Measurements from ENCODE around the gene TPCN1. TPM values are rescaled to one million over a fixed set of nuclear protein-coding genes. Genes with fewer than 3 reads are reported as not detected.
A peak's percentile ranks its signal among the peaks of the same experiment; 100 is the strongest.

Gene TPCN1
- total RNA-seq, 3 donors from 2014 or later (not counting 1 experiment from before 2014, with no cell fraction given) = 7.2 to 21.4 (median 10.7) TPM

GRCh38 chr12:113208041-113208934 is 13.0 kb upstream of the TPCN1 start:
- Mint-ChIP-seq H3K27me3 (ENCODE audit: low read depth in 2 of 2) (no peaks in the 10 kb centered on the region), H3K36me3 (no peaks in the 10 kb centered on the region), H3K27ac (peak overlapping the region; percentile 92 to 97), H3K9me3 (no peaks in the 10 kb centered on the region), H3K4me1 (peaks cover 34 to 43% of the 10 kb centered on the region in 2 donors), H3K4me3 (peak overlapping the region; percentile 87)
- H3K4me1 ChIP-seq (ENCODE audit: control insufficient read depth, insufficient read depth, low read length) = peaks cover 49% of the 10 kb centered on the region
- H3K36me3 ChIP-seq (ENCODE audit: control insufficient read depth, insufficient read depth, low read length) = no peaks in the 10 kb centered on the region
- ATAC-seq = peak; percentile 84 to 92 (median 85)
- no peaks in the 10 kb centered on the region for H3K9me3 ChIP-seq (ENCODE audit: control insufficient read depth, insufficient read depth, low read length)
- H3K4me3 ChIP-seq (ENCODE audit: low read length) = no peak overlapping the region
- peak; percentile 65 to 89 for DNase-seq
- H3K27me3 ChIP-seq (ENCODE audit: control insufficient read depth, insufficient read depth, low read length) = no peaks in the 10 kb centered on the region
- peak overlapping the region; percentile 82 for H3K27ac ChIP-seq (ENCODE audit: low read length)
- WGBS (ENCODE audit: insufficient coverage) = under 1% methylated on average over 10 of the region's 10 CpGs
- intact Hi-C loops (cut with micrococcal nuclease) = loop anchor here (1.0 kb wide), 2 partner anchors 13 to 24 kb away; partner anchors contain the start of gene TPCN1
- TF ChIP-seq CTCF (IDR thresholded peaks at IDR 0.05) = no peak

GRCh38 chr12:113211160-113211559 is 10.1 kb upstream of the TPCN1 start:
- WGBS (ENCODE audit: insufficient coverage) = 82% methylated on average over 4 of the region's 6 CpGs
- no peaks in the 10 kb centered on the region for H3K36me3 ChIP-seq (ENCODE audit: control insufficient read depth, insufficient read depth, low read length)
- no peak for DNase-seq
- H3K4me1 ChIP-seq (ENCODE audit: control insufficient read depth, insufficient read depth, low read length) = peaks cover 49% of the 10 kb centered on the region
- H3K27ac Mint-ChIP-seq = peak overlapping the region; percentile 29 to 43
- H3K4me1 Mint-ChIP-seq = peaks cover 41 to 43% of the 10 kb centered on the region in 2 donors
- intact Hi-C loops (cut with micrococcal nuclease) = no loop called here
- H3K27me3 ChIP-seq (ENCODE audit: control insufficient read depth, insufficient read depth, low read length) = no peaks in the 10 kb centered on the region
- H3K4me3 Mint-ChIP-seq = no peak overlapping the region
- no peaks in the 10 kb centered on the region for H3K36me3 Mint-ChIP-seq
- ATAC-seq = no peak
- H3K9me3 Mint-ChIP-seq = no peaks in the 10 kb centered on the region
- H3K27me3 Mint-ChIP-seq (ENCODE audit: low read depth in 2 of 2) = peaks cover 2 to 10% of the 10 kb centered on the region in 2 donors
- no peak for TF ChIP-seq CTCF (IDR thresholded peaks at IDR 0.05)
- H3K27ac ChIP-seq (ENCODE audit: low read length) = no peak overlapping the region
- H3K9me3 ChIP-seq (ENCODE audit: control insufficient read depth, insufficient read depth, low read length) = no peaks in the 10 kb centered on the region
- H3K4me3 ChIP-seq (ENCODE audit: low read length) = no peak overlapping the region

GRCh38 chr12:113214895-113215400 is 6.3 kb upstream of the TPCN1 start:
- Mint-ChIP-seq H3K4me1 (peaks cover 12 to 20% of the 10 kb centered on the region in 2 donors), H3K9me3 (no peaks in the 10 kb centered on the region), H3K4me3 (no peak overlapping the region), H3K27me3 (ENCODE audit: low read depth in 2 of 2) (peaks cover 2 to 10% of the 10 kb centered on the region in 2 donors), H3K36me3 (no peaks in the 10 kb centered on the region), H3K27ac (no peak overlapping the region)
- H3K27ac ChIP-seq (ENCODE audit: low read length) = no peak overlapping the region
- no peaks in the 10 kb centered on the region for H3K36me3 ChIP-seq (ENCODE audit: control insufficient read depth, insufficient read depth, low read length)
- peaks cover 25% of the 10 kb centered on the region for H3K4me1 ChIP-seq (ENCODE audit: control insufficient read depth, insufficient read depth, low read length)
- WGBS (ENCODE audit: insufficient coverage) = 14% methylated on average over 3 of the region's 5 CpGs
- H3K4me3 ChIP-seq (ENCODE audit: low read length) = no peak overlapping the region
- no peaks in the 10 kb centered on the region for H3K9me3 ChIP-seq (ENCODE audit: control insufficient read depth, insufficient read depth, low read length)
- H3K27me3 ChIP-seq (ENCODE audit: control insufficient read depth, insufficient read depth, low read length) = no peaks in the 10 kb centered on the region
- DNase-seq (peak in 1 of 2 donors; percentile 19), ATAC-seq (peak in 2 of 3 donors; percentile 20 to 48)
- intact Hi-C loops (cut with micrococcal nuclease) = no loop called here
- no peak for TF ChIP-seq CTCF (IDR thresholded peaks at IDR 0.05)

All from natural killer cell (primary cell).